GM12878 (cell line): ENCODE measurements around the gene NES. TPM values are rescaled to one million over a fixed set of nuclear protein-coding genes. Genes with fewer than 3 reads are reported as not detected.

ENCODE experiments used
- BHLHE40 ChIP-seq, 2 experiments: fragments of 450-650 bp in 1 of 2; IDR thresholded peaks; 2 replicates each; pipeline ENCODE4 v1.6.1; 2011 to 2017; ENCODE audit warnings: low read depth in 2 of 2, borderline replicate concordance in 1 of 2, improper control_type of control experiment in 1 of 2, low read length in 1 of 2, mild to moderate bottlenecking in 1 of 2
- CBFB ChIP-seq: IDR thresholded peaks from 2 replicates; pipeline ENCODE4 v1.6.1; 2016; ENCODE audit warnings: antibody characterized with exemption, low read depth
- CBX5 ChIP-seq: sonication (generic); IDR thresholded peaks from 2 replicates; pipeline ENCODE4 v1.6.1; 2016; ENCODE audit warnings: low read depth, moderate library complexity, mild to moderate bottlenecking, inconsistent platforms
- CREM ChIP-seq: IDR thresholded peaks from 2 replicates; pipeline ENCODE4 v1.6.1; 2014; ENCODE audit warnings: antibody characterized with exemption, low read depth
- IKZF1 ChIP-seq: fragments of 450-650 bp; conservative IDR thresholded peaks from 2 replicates; pipeline ENCODE4 v1.6.1; 2017; ENCODE audit warnings: antibody characterized with exemption, mild to moderate bottlenecking
- JUND ChIP-seq: IDR thresholded peaks from 2 replicates; pipeline ENCODE4 v1.6.1; 2012; ENCODE audit warnings: low read depth, mild to moderate bottlenecking, low read length, improper control_type of control experiment, moderate library complexity
- MXI1 ChIP-seq: fragments of 150-350 bp; IDR thresholded peaks from 2 replicates; pipeline ENCODE4 v1.6.1; 2011; ENCODE audit warnings: low read depth, mild to moderate bottlenecking, inconsistent platforms, low read length, improper control_type of control experiment
- MYB ChIP-seq: fragments of 150-350 bp; IDR thresholded peaks from 2 replicates; pipeline ENCODE4 v1.6.1; 2014; ENCODE audit warnings: mild to moderate bottlenecking, low read depth, low read length, borderline replicate concordance
- MYC ChIP-seq: IDR thresholded peaks from 2 replicates; pipeline ENCODE4 v1.6.1; 2011; ENCODE audit warnings: mild to moderate bottlenecking, low read length, moderate library complexity, inconsistent platforms; ENCODE audit not compliant: insufficient read depth, insufficient replicate concordance, insufficient read length, severe bottlenecking
- NFXL1 ChIP-seq: fragments of 450-650 bp; IDR thresholded peaks from 2 replicates; pipeline ENCODE4 v1.6.1; 2017; ENCODE audit warnings: antibody characterized with exemption, mild to moderate bottlenecking, borderline replicate concordance
- NRF1 ChIP-seq: conservative IDR thresholded peaks from 2 replicates; pipeline ENCODE4 v1.6.1; 2011; ENCODE audit warnings: mild to moderate bottlenecking, low read depth, low read length, improper control_type of control experiment
- PBX3 ChIP-seq: IDR thresholded peaks from 2 replicates; pipeline ENCODE4 v1.6.1; 2011; ENCODE audit warnings: mild to moderate bottlenecking, low read depth, low read length, moderate library complexity; ENCODE audit not compliant: insufficient replicate concordance
- PRDM15 ChIP-seq: fragments of 450-650 bp; formaldehyde crosslinking; IDR thresholded peaks from 2 replicates; pipeline ENCODE4 v1.4.0; 2020; ENCODE audit warnings: mild to moderate bottlenecking, moderate library complexity
- REST ChIP-seq: IDR thresholded peaks from 2 replicates; pipeline ENCODE4 v1.6.1; 2012; ENCODE audit warnings: mild to moderate bottlenecking, low read depth, low read length
- RUNX3 ChIP-seq: IDR thresholded peaks from 2 replicates; pipeline ENCODE4 v1.6.1; 2012; ENCODE audit warnings: low read length, inconsistent platforms
- SUPT20H ChIP-seq: IDR thresholded peaks from 2 replicates; pipeline ENCODE4 v1.6.1; 2011; ENCODE audit warnings: low read depth, mild to moderate bottlenecking, low read length, moderate library complexity, borderline replicate concordance; ENCODE audit not compliant: control insufficient read depth
- TAF1 ChIP-seq: IDR thresholded peaks from 2 replicates; pipeline ENCODE4 v1.6.1; 2011; ENCODE audit warnings: mild to moderate bottlenecking, low read depth, low read length, borderline replicate concordance
- ZBED1 ChIP-seq: IDR thresholded peaks from 2 replicates; pipeline ENCODE4 v1.6.1; 2016; ENCODE audit warnings: borderline replicate concordance
- ZNF207 ChIP-seq: fragments of 450-650 bp; IDR thresholded peaks from 2 replicates; pipeline ENCODE4 v1.6.1; 2014; ENCODE audit warnings: antibody characterized with exemption, mild to moderate bottlenecking, borderline replicate concordance
- polyA plus RNA-seq, 11 experiments: library from polyadenylated mRNA; depleted of rRNA in 4 of 11; unstranded in 6 of 11; stranded (reverse) in 5 of 11; fragments of >200 nt; fragmentation: Nextera tagmentation in 4 of 11; fragmentation: Illumina TruSeq in 1 of 11; extraction: Ambion mirVana in 4 of 11; extraction: Trizol in 1 of 11; gene quantifications; 1 replicate in 1 of 11; 2 replicates in 10 of 11; pipeline versions ENCODE4 v1.2.1 to v1.2.3, GENCODE V29; 2011 to 2016; ENCODE audit warnings: inconsistent platforms in 2 of 11, missing spikeins in 2 of 11, low read depth in 1 of 11
- total RNA-seq, 4 experiments: library from RNA; depleted of rRNA in 3 of 4; stranded (reverse); fragments of >200 nt in 3 of 4; fragmentation: Illumina TruSeq in 1 of 4; extraction: Trizol in 1 of 4; gene quantifications; 2 replicates each; pipeline versions ENCODE4 v1.2.1 to v1.2.3, GENCODE V29; 2013 to 2021

NES gene
- total and polyA plus RNA-seq, 10 of the 15 experiments (the other 5 are each of a cell fraction or from before 2014, with no cell fraction given) = under 0.01 to 0.15 (median 0.02) TPM; not detected in 4

GRCh38 chr1:156627313-156627880 is 49.8 kb downstream of the NES start (continued):
- TF ChIP-seq JUND (no peak), MXI1 (no peak), REST (no peak), CREM (no peak), BHLHE40 (IDR thresholded peaks at IDR 0.05; ENCODE audit: borderline replicate concordance in 1 of 2, low read depth in 2 of 2, low read length in 1 of 2) (peak; percentile 53 to 64; a peak in 2 of 4 replicates), ZNF207 (no peak), PBX3 (no peak), PRDM15 (no peak), IKZF1 (peak; percentile 25; the same call in 1 of the 2 replicates), MYB (no peak), SUPT20H (no peak), CBFB (no peak), MYC (no peak), CBX5 (no peak), NFXL1 (no peak), RUNX3 (no peak; the same call in 1 of the 2 replicates), ZBED1 (no peak), NRF1 (no peak), TAF1 (no peak)
